ENCODE results near the gene PNMT. TPM values are rescaled to one million over a fixed set of nuclear protein-coding genes. Genes with fewer than 3 reads are reported as not detected.
A peak's percentile ranks its signal among the peaks of the same experiment; 100 is the strongest.
"Not testable (repeated sequence)": the region's sequence is repeated elsewhere in the genome, so short reads cannot be mapped to it uniquely, and the experiment has no call there.

The PNMT gene
- total and polyA plus RNA-seq, 5 donors from 2014 or later, result 1.2 TPM; not detected in 4

- no peak overlapping the region for H3K27ac ChIP-seq (ENCODE audit: insufficient read depth, low read length, poor library complexity, severe bottlenecking)
- no peak overlapping the region for H3K27ac Mint-ChIP-seq
- H3K4me3 ChIP-seq (ENCODE audit: low read depth, low read length), result no peak overlapping the region
- H3K9me3 Mint-ChIP-seq, result no peaks in the 10 kb centered on the region
- H3K36me3 Mint-ChIP-seq, result no peaks in the 10 kb centered on the region
- H3K36me3 ChIP-seq (ENCODE audit: control insufficient read depth, insufficient read depth, low read length), result no peaks in the 10 kb centered on the region
- H3K4me1 ChIP-seq (ENCODE audit: control insufficient read depth, insufficient read depth, low read length, poor library complexity, severe bottlenecking), result peaks cover 15% of the 10 kb centered on the region
- H3K27me3 ChIP-seq (ENCODE audit: control insufficient read depth, insufficient read depth, low read length), result no peaks in the 10 kb centered on the region
- no peak for DNase-seq
- H3K27me3 Mint-ChIP-seq, result peaks cover 5% of the 10 kb centered on the region
- peaks cover 6 to 41% (median 12%) of the 10 kb centered on the region in 4 donors for H3K4me1 Mint-ChIP-seq
- H3K4me3 Mint-ChIP-seq, result no peak overlapping the region
- no peaks in the 10 kb centered on the region for H3K9me3 ChIP-seq (ENCODE audit: control insufficient read depth in 2 of 2, low read length in 2 of 2)
- ATAC-seq (ENCODE audit: low read depth in 2 of 2), result no peak
Measured at GRCh38 chr17:39709319-39709997, 41.2 kb downstream of the PNMT start.

GRCh38 chr17:39709998-39710964, 42.0 kb downstream of the PNMT start:
- Mint-ChIP-seq H3K36me3 (no peaks in the 10 kb centered on the region), H3K27ac (no peak overlapping the region), H3K27me3 (peaks cover 9% of the 10 kb centered on the region), H3K4me3 (no peak overlapping the region), H3K9me3 (no peaks in the 10 kb centered on the region), H3K4me1 (peaks cover 6 to 37% (median 10%) of the 10 kb centered on the region in 4 donors)
- Histone ChIP-seq H3K4me3 (ENCODE audit: low read depth, low read length) (no peak overlapping the region), H3K27me3 (ENCODE audit: control insufficient read depth, insufficient read depth, low read length) (no peaks in the 10 kb centered on the region), H3K4me1 (ENCODE audit: control insufficient read depth, insufficient read depth, low read length, poor library complexity, severe bottlenecking) (peaks cover 15% of the 10 kb centered on the region), H3K9me3 (ENCODE audit: control insufficient read depth in 2 of 2, low read length in 2 of 2) (no peaks in the 10 kb centered on the region), H3K36me3 (ENCODE audit: control insufficient read depth, insufficient read depth, low read length) (no peaks in the 10 kb centered on the region), H3K27ac (ENCODE audit: insufficient read depth, low read length, poor library complexity, severe bottlenecking) (no peak overlapping the region)
- no peak for ATAC-seq (ENCODE audit: low read depth in 2 of 2)
- DNase-seq, result no peak

GRCh38 chr17:39711071-39711470, 42.8 kb downstream of the PNMT start:
- H3K27me3 ChIP-seq (ENCODE audit: control insufficient read depth, insufficient read depth, low read length); H3K9me3 ChIP-seq (ENCODE audit: control insufficient read depth in 2 of 2, low read length in 2 of 2); H3K9me3 Mint-ChIP-seq; H3K27me3 Mint-ChIP-seq; ATAC-seq (ENCODE audit: low read depth in 2 of 2); H3K27ac ChIP-seq (ENCODE audit: insufficient read depth, low read length, poor library complexity, severe bottlenecking); H3K36me3 Mint-ChIP-seq; H3K4me3 Mint-ChIP-seq; H3K4me3 ChIP-seq (ENCODE audit: low read depth, low read length); H3K36me3 ChIP-seq (ENCODE audit: control insufficient read depth, insufficient read depth, low read length); H3K27ac Mint-ChIP-seq; DNase-seq: not testable (repeated sequence)
- H3K4me1 Mint-ChIP-seq, result peaks cover 6 to 32% (median 10%) of the 10 kb centered on the region in 4 donors
- peaks cover 15% of the 10 kb centered on the region for H3K4me1 ChIP-seq (ENCODE audit: control insufficient read depth, insufficient read depth, low read length, poor library complexity, severe bottlenecking)

GRCh38 chr17:39711851-39712250, 43.6 kb downstream of the PNMT start:
- ATAC-seq (ENCODE audit: low read depth in 2 of 2), result no peak
- peak overlapping the region in 1 of 3 donors; percentile 41 for H3K27ac Mint-ChIP-seq
- H3K36me3 ChIP-seq (ENCODE audit: control insufficient read depth, insufficient read depth, low read length), result no peaks in the 10 kb centered on the region
- no peaks in the 10 kb centered on the region for H3K27me3 ChIP-seq (ENCODE audit: control insufficient read depth, insufficient read depth, low read length)
- H3K4me1 ChIP-seq (ENCODE audit: control insufficient read depth, insufficient read depth, low read length, poor library complexity, severe bottlenecking), result peaks cover 9% of the 10 kb centered on the region
- H3K4me3 ChIP-seq (ENCODE audit: low read depth, low read length), result no peak overlapping the region
- no peaks in the 10 kb centered on the region for H3K36me3 Mint-ChIP-seq
- peaks cover 5 to 26% (median 7%) of the 10 kb centered on the region in 4 donors for H3K4me1 Mint-ChIP-seq
- no peak overlapping the region for H3K4me3 Mint-ChIP-seq
- DNase-seq, result no peak
- H3K27ac ChIP-seq (ENCODE audit: insufficient read depth, low read length, poor library complexity, severe bottlenecking), result no peak overlapping the region
- no peaks in the 10 kb centered on the region for H3K9me3 Mint-ChIP-seq
- no peaks in the 10 kb centered on the region for H3K9me3 ChIP-seq (ENCODE audit: control insufficient read depth in 2 of 2, low read length in 2 of 2)
- peaks cover 9% of the 10 kb centered on the region for H3K27me3 Mint-ChIP-seq

- H3K27me3 ChIP-seq (ENCODE audit: control insufficient read depth, insufficient read depth, low read length), result no peaks in the 10 kb centered on the region
- H3K36me3 ChIP-seq (ENCODE audit: control insufficient read depth, insufficient read depth, low read length), result no peaks in the 10 kb centered on the region
- H3K27me3 Mint-ChIP-seq, result peaks cover 9% of the 10 kb centered on the region
- peaks cover 0 to 5% (median 2%) of the 10 kb centered on the region in 4 donors for H3K4me1 Mint-ChIP-seq
- DNase-seq (no peak), ATAC-seq (ENCODE audit: low read depth in 2 of 2) (no peak)
- H3K4me3 ChIP-seq (ENCODE audit: low read depth, low read length), result no peak overlapping the region
- no peak overlapping the region for H3K4me3 Mint-ChIP-seq
- H3K27ac Mint-ChIP-seq, result no peak overlapping the region
- H3K27ac ChIP-seq (ENCODE audit: insufficient read depth, low read length, poor library complexity, severe bottlenecking), result no peak overlapping the region
- H3K9me3 Mint-ChIP-seq, result no peaks in the 10 kb centered on the region
- no peaks in the 10 kb centered on the region for H3K9me3 ChIP-seq (ENCODE audit: control insufficient read depth in 2 of 2, low read length in 2 of 2)
- no peaks in the 10 kb centered on the region for H3K36me3 Mint-ChIP-seq
- no peaks in the 10 kb centered on the region for H3K4me1 ChIP-seq (ENCODE audit: control insufficient read depth, insufficient read depth, low read length, poor library complexity, severe bottlenecking)
Measured at GRCh38 chr17:39714234-39714633, 46.0 kb downstream of the PNMT start.

GRCh38 chr17:39715375-39716072, 47.3 kb downstream of the PNMT start:
- Mint-ChIP-seq H3K27ac (no peak overlapping the region), H3K4me3 (no peak overlapping the region), H3K9me3 (no peaks in the 10 kb centered on the region), H3K27me3 (peaks cover 9% of the 10 kb centered on the region), H3K36me3 (no peaks in the 10 kb centered on the region), H3K4me1 (no peaks in the 10 kb centered on the region)
- DNase-seq, result no peak
- Histone ChIP-seq H3K27me3 (ENCODE audit: control insufficient read depth, insufficient read depth, low read length) (no peaks in the 10 kb centered on the region), H3K4me3 (ENCODE audit: low read depth, low read length) (no peak overlapping the region), H3K27ac (ENCODE audit: insufficient read depth, low read length, poor library complexity, severe bottlenecking) (no peak overlapping the region), H3K9me3 (ENCODE audit: control insufficient read depth in 2 of 2, low read length in 2 of 2) (no peaks in the 10 kb centered on the region), H3K36me3 (ENCODE audit: control insufficient read depth, insufficient read depth, low read length) (no peaks in the 10 kb centered on the region), H3K4me1 (ENCODE audit: control insufficient read depth, insufficient read depth, low read length, poor library complexity, severe bottlenecking) (no peaks in the 10 kb centered on the region)
- no peak for ATAC-seq (ENCODE audit: low read depth in 2 of 2)

GRCh38 chr17:39716073-39716818, 48.0 kb downstream of the PNMT start:
- H3K9me3 Mint-ChIP-seq, result no peaks in the 10 kb centered on the region
- peaks cover 9% of the 10 kb centered on the region for H3K27me3 Mint-ChIP-seq
- Histone ChIP-seq H3K4me3 (ENCODE audit: low read depth, low read length) (no peak overlapping the region), H3K4me1 (ENCODE audit: control insufficient read depth, insufficient read depth, low read length, poor library complexity, severe bottlenecking) (no peaks in the 10 kb centered on the region), H3K9me3 (ENCODE audit: control insufficient read depth in 2 of 2, low read length in 2 of 2) (no peaks in the 10 kb centered on the region), H3K27ac (ENCODE audit: insufficient read depth, low read length, poor library complexity, severe bottlenecking) (no peak overlapping the region), H3K27me3 (ENCODE audit: control insufficient read depth, insufficient read depth, low read length) (no peaks in the 10 kb centered on the region), H3K36me3 (ENCODE audit: control insufficient read depth, insufficient read depth, low read length) (no peaks in the 10 kb centered on the region)
- no peaks in the 10 kb centered on the region for H3K4me1 Mint-ChIP-seq
- no peaks in the 10 kb centered on the region for H3K36me3 Mint-ChIP-seq
- DNase-seq (no peak), ATAC-seq (ENCODE audit: low read depth in 2 of 2) (no peak)
- no peak overlapping the region for H3K27ac Mint-ChIP-seq
- H3K4me3 Mint-ChIP-seq, result no peak overlapping the region
